Measurements from ENCODE around the gene PSMA7.

The PSMA7 gene

DNA sequence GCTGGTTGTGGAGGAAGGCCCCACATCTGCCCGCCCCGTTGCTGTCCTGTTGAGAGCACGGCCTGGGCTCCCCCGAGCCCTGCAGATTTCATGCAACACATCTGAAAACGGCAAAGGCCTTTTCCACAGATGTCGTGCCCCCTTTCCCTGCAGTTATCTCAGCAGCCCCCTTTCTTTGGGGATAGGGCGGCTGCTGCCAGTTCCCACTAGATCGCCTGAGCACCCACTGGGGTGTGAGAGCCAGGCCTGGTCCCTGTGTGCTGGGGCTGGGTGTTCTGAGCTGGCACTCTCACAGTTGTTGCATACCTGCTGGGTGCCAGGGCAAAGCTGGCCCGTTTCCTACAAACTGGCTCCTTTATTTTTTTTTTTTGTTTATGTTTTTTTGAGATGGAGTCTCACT, 27.3 kb upstream of the PSMA7 start:
- DNase-seq: no peak

- DNase-seq: no peak
These were observed 25.8 kb upstream of the PSMA7 start for GRCh38 chr20:62168890-62169435.

GRCh38 chr20:62168061-62168460, 24.9 kb upstream of the PSMA7 start:
- DNase-seq: no peak

DNA sequence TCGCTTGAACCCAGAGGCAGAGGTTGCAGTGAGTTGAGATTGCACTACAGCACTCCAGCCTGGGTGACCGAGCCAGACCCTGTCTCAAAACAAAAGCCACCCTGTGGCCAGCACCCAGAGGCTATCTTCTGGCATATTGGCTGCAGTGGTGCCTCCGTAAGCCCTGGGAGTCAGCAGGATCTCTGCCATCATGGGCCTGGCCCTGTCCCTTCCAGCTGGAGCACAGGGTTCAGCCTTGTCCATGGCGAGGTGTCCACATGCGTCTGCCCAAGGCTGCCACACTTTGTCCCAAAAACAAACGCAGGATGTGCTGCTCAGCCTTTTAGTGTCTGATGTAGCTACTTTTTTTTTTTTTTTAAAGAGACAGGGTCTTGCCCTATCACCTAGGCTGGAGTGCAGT, 24.3 kb upstream of the PSMA7 start:
- no peak for DNase-seq

DNA sequence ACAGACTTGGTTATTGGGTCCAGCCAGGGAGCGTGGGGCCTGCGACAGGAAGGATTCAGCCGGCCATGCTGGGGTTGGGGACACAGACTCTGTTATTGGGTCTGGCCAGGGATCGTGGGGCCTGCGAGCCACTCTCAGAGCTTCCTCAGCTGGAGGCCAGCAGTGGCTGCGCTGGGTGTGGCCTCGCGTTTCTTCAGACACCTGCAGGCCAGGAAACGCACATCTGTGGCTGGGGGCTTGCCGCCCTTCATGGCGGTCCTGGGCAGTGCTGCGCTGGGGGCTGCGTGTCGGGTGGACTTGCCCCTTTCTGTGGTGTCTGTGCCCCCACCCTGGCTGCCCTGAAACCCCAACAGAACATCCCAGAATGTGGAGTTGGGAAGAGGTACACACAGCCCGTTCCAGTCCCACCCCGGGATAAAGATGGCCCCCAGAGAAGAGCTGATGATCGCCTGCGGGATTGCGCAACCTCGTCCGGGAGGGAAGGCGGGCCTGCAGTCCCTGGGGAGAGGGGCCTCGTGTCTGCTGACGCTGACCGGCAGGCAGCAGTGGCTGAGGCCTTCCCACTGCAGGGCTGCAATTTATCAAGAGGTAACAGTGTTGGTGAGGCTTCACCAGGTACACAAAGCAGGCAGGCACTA, 22.7 kb upstream of the PSMA7 start:
- DNase-seq: no peak

- DNase-seq: no peak
These were observed 21.9 kb upstream of the PSMA7 start for GRCh38 chr20:62164879-62165761.

DNA sequence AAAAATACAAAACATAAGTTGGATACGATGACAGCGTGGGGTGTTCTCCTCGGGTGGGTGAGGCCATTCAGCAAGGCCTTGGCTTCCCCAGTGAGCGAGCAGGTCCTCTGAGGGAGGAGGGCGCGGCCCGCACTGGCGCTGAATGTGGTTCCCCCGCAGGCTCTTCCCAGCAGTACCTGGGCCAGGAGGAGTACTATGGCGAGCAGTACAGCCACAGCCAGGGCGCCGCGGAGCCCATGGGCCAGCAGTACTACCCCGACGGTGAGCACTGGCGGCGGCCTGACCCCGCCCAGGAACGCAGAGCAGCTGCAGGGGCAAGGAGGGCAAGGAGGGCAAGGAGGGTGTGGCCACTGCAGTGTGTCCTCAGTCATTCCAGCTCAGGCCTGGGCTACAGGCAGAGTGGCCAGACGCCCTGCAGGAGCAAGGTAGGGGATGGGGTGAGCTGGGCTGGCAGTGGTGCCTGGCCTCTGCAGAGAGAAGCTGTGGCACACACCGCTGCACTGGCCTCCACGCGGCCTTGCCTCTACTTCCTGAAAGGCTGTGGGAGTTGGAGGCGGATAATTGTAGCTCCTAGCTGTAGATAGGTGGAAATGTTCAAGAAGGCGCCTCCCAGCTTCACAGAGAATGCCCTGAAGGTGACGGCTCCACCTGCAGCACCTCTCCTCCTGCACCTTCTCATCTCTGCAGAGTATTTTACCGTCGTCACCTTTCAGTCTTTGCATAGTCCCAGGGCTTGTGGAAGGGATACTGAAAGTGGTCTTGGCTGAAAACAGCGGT, 21.0 kb upstream of the PSMA7 start:
- DNase-seq: no peak

DNA sequence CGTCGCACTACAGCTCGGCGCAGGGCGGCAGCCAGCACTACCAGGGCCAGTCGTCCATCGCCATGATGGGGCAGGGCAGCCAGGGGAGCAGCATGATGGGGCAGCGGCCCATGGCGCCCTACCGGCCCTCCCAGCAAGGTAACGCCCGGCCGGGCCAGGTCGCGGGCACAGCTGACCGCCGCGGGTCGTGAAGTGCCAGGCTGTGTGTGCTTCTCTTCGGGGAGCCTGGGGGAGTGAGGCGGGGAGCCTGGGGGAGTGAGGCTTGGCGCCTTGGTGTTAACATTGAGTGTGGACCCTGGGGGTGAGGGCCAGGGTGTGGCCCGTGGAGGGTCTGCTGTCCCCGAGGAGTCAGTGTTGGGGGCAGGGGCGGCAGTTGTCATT, 20.3 kb upstream of the PSMA7 start:
- no peak for DNase-seq

DNA sequence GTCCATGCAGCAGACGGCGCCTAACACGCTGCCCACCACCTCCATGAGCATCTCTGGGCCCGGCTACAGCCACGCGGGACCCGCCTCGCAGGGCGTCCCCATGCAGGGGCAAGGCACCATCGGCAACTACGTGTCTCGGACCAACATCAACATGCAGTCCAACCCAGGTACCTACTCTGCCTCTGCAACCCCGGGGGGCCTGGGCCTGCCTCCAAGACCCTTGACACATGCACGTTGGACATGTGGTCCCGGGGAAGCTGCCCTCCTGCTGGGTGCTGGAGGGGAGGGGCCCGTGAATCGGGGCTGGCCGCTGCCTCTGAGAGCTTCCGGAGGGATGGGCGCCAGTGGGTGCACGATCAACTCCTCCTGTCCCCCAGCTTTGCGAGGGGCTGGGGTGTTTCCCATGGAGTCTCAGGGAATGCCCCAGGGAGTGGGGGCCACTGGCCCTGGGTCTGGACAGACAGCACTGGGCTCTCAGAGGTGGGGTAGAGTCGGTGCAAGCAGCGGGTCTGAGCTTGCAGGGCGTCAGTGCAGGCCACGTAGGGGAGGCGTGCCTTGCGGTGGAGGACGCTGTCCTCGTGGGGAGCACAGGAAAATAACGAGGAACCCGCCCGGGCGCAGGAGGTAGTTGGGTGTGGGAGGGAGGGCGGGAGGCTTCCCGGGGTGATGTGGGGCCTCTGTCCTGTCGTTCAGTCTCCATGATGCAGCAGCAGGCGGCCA, 19.7 kb upstream of the PSMA7 start:
- DNase-seq: no peak

DNA sequence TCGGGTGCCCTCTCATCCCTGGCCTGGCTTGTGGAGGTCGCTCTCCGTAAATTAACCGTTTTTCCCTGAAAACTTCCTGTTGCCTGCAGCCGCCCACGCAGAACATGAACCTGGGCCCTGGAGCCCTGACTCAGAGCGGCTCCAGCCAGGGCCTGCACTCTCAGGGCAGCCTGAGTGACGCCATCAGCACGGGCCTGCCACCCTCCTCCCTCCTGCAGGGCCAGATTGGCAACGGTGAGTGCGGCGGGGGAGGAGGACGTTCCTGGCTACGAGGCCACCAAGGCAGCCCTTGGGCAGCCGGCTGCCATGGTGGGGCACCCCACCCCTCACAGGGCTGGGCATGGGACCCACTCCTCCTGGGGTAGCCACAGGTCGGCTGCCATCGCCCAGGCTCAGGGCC, 18.2 kb upstream of the PSMA7 start:
- peak; percentile 69 for DNase-seq

GRCh38 chr20:62160876-62161275, 17.7 kb upstream of the PSMA7 start:
- no peak for DNase-seq

DNA sequence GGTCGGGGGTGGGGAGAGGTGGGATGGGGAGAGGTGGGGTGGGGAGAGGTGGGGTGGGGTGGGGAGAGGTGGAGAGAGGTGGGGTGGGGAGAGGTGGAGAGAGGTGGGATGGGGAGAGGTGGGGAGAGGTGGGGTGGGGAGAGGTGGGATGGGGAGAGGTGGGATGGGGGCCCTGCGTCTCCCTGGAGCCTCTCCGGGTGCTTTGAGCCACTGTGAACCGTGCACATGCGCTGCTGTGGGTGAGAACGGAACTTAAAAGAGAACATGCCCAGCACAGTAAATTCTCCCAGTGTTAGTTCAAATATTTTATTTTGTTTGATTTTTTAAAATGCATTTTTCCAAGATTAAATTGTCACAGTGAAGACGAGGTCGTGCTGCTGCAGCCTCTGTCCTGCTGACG, 17.1 kb upstream of the PSMA7 start:
- no peak for DNase-seq

DNA sequence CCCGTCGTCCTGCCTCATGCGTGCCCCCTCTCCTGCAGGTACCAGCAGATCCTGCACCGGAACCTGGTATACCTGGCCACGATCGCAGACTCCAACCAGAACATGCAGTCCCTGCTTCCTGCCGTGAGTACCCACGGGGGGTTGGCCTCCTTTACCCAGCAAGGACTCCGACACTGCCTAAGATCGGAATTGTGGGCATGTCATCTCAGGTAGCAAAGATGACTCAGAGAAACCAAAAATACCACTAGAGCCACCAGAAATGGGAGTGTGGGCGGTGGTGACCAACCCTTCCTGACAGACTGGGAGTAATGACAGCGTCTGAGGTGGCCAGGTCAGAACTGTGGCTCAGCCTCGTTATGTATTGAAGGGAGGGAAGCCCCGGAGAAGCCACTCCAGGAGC, 16.6 kb upstream of the PSMA7 start:
- peak; percentile 75 for DNase-seq

GRCh38 chr20:62159052-62159451, 15.9 kb upstream of the PSMA7 start:
- no peak for DNase-seq

DNA sequence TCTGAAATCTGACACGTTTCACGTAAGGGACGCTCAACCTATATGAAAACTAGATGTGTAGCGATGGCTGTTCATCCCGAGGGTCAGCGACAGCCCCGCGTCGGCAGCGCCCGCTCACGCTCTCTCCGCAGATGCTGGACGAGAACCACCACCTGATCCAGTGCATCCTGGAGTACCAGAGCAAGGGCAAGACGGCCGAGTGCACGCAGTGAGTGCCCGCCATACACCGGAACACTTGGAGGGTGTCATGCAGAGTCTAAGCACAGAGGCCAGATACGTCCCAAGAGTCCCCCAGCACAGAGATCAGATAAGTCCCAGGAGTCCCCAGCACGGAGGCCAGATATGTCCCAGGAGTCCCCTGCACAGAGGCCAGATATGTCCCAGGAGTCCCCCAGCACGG, 15.3 kb upstream of the PSMA7 start:
- DNase-seq: no peak

GRCh38 chr20:62158088-62158400, 14.8 kb upstream of the PSMA7 start:
- no peak for DNase-seq

GRCh38 chr20:62157387-62158087, 14.3 kb upstream of the PSMA7 start:
- no peak for DNase-seq

- peak; percentile 88 for DNase-seq
These were observed 13.6 kb upstream of the PSMA7 start for GRCh38 chr20:62156592-62157386.

GRCh38 chr20:62156254-62156556, 13.0 kb upstream of the PSMA7 start:
- no peak for DNase-seq

GRCh38 chr20:62155428-62156253, 12.4 kb upstream of the PSMA7 start:
- DNase-seq: peak; percentile 91
